DMS53 treated with DMSO at 0.1 percent for 48 hours (cell line): ENCODE data around the gene PIP4K2C.

ENCODE experiments used
- DNase-seq: peaks from one replicate; lab custom pipeline; 2025; ENCODE audit not compliant: unreplicated experiment; lab: John Stamatoyannopoulos, UW

PIP4K2C gene

DNA sequence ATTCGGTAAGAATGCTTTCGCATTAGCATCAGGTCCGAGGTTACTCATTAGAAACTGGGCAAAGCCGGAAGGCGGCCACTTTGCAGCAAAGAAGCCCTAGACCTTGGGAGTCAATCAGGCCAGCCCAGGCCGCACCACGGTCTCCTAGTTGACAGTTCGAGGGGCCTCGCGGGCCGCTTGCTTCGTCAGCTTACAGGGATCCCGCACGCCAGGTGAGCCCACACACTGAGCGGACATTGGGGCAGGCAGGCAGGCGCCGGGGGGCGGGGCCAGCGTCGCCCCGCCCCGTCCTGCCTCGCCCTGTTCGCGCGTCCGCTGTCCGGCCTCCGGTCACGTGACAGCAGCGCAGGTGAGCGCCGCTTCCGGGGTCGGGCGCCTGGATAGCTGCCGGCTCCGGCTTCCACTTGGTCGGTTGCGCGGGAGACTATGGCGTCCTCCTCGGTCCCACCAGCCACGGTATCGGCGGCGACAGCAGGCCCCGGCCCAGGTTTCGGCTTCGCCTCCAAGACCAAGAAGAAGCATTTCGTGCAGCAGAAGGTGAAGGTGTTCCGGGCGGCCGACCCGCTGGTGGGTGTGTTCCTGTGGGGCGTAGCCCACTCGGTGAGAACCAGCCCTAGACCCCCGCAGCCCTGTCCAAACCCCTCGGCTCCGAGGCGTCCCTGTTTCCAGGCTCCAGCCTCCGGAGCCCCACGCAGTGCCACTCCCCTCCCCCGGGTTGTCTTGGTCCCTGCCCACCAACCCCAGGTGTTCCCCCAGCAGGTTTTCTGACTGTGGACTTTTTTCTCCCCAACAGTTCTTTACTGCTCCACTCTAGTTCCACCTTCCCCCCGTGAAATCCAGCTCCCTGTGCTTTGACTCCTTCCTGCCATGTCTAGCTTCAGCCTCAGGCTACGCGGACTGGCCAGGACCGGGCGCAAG is at the start of gene PIP4K2C:
PIP4K2C (plus strand) TSS at position 329 of the 918 bp plus-strand sequence; CDS start at position 427, 98 bp downstream.
- peak; percentile 82 for DNase-seq

DNA sequence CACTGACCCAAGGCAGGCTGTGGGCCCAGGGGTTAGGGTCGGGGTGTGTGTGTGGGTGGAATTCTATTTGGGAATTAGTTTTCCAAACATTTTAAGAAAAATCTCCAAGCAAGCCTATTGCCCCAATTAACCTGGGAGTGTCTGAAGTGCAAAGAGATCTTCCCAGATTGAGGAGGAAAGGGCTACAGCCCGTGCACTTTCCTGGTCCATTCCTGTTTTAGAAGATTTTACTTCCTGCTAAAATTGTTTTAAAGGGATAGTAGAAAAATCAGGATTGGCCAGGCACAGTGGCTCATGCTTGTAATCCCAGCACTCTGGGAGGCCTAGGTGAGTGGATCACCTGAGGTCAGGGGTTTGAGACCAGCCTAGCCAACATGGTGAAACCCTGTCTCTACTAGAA is 49.3 kb upstream of the PIP4K2C start:
- no peak for DNase-seq

DNA sequence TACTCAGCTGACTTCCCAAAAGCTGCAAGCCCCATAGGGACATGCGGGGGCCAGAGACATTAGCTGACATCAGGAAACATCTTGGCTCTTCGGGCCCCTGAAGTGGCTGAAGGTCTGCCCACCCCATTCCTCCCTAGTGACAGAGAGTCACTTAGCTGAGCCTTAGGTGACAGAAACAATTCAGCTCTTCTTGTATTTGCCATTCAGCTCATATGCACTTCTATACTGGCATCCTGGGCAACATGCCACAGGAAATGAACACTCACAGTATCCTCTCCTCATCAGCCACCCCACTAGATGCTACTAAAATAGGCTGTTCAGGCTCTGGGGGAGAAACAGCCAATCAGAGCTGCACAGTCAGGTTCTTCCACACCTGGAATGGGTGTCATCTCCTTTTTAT is 47.4 kb upstream of the PIP4K2C start:
- DNase-seq, result no peak

DNA sequence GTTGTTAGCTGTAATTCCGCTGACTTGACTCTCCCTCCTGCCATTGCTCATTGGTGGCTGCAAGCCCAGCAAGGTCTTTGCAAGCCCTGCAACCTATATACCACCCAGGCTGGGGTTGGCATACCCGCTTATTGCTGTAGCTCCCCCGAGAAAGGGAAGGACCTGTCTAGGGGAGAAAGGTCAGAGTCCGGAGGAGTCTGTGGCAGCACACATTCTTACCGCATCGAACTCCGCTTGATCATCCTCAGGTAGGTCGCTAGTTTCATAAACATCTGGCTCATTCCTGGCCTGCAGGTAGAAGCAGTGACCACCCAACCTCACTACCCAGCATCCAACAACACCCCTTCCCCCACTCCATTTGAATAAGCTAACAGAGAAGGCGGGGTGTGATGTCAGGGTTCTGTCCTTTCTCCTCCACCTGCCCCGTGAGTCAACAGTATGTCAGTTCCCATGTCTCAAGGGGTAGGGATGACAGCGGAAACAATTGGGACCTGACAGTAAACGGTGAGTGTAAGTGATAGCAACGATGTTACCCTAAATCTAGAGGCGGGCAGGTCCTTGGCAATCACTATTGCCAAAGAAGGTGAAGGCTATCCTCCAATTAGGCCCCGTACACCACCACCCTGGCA is 45.1 kb upstream of the PIP4K2C start:
- DNase-seq, result peak; percentile 63

DNA sequence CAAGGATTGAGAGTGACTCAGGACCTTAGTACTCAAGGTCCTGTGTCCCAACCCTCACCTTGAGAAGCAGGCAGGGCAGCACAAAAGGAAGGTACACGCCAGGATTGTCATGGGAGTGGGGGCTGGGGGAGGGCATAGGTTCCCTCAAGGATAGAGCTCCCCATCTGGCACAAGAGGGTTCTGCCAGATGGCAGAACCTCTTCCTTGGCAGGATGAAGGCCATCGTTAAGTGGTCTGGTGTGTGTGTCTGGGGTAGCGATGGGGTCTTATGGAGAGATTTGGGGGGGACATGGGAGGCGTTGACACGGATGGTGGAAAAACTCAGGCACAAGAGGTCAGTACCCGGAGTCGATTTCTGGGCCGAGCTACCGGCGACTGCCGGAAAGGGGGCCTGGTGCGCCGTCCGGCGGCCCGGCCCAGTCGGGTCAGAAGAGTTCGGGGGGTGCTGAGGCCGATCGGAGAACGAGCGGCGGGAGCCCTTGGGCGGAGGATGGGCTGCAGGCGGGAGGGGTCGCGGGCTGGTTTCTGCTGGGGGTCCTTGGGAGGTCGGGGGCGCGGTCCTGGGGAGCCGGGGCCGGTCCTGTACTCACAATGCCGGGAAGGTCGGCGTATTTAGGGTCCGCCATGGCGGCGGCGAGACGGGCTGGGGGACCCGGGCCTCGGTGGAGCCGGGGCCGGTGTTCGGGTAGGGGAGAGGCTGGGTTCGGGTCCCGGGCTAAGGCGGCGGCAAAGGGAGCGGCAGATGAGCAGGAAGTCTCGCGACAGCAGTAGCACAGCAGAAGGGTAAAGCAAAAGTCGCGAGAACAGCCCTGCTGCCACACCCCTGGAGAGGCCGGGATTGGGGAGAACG is 44.3 kb upstream of the PIP4K2C start, which contains the start of gene DCTN2:
DCTN2 (minus strand) TSS at position 755 of the 850 bp plus-strand sequence; CDS start at position 626, 129 bp downstream.
- peak; percentile 99 for DNase-seq

DNA sequence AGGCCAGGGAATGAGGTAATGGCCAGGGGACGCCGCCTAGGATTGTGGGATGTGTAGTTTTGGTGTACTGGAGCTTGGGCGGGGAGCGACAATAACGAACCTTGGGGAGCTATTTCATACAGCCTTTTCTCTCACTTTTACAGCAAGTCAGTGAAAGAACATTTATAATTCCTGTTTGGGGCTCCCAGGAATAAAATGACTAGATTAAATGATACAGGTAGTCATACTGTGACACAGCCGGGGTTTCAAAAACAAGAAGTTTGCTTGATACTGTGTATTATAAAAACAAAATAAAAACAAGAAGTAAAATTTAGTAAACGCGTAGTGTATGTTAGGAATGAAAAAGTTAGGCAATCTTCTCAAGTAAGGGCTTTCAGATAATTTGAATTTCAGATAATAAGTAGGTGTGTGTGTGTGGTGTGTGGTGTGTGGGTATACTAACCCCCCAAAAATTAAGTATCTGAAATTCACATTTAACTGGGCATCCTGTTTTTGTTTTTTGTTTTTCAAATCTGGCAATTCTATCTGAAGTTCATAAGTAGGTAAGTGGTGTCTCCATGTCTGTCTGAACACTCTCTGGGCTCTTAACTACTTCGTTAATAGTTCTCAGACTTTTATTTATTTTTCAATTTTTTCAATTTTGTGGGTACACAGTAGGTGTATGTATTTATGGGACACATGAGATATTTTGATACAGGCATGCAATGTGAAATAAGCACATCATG is 43.5 kb upstream of the PIP4K2C start:
- DNase-seq, result no peak

DNA sequence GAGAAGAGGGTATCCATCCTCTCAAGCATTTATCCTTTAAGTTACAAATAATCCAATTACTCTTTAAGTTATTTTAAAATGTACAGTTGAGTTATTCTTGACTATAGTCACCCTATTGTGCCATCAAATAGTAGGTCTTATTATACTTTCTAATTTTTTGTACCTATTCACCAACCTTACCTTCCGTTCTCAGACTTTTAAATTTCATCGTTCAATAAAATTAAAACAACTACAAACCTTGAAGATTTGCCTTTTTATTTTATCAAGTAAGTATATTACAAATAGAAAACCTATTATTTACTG is 43.0 kb upstream of the PIP4K2C start:
- no peak for DNase-seq

DNA sequence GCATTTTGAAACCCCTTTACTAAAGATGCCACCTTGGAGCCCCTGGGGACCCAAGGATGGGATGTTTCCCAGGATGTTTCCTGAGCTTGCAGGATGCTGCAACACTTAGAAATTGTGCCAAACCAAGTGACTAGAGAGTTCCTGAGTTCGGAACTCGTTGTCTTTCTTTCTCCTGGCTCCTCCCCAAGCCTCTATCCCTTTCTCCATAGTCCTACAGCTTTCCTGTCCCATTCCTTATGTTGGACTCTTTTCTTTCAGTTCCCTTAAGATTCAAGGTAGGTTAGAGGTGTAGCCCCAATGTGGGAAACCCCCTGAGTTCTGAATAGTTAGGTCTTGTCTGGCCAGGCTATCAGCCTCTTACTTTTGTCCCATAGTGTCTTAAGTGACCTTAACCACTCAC is 42.5 kb upstream of the PIP4K2C start:
- no peak for DNase-seq

DNA sequence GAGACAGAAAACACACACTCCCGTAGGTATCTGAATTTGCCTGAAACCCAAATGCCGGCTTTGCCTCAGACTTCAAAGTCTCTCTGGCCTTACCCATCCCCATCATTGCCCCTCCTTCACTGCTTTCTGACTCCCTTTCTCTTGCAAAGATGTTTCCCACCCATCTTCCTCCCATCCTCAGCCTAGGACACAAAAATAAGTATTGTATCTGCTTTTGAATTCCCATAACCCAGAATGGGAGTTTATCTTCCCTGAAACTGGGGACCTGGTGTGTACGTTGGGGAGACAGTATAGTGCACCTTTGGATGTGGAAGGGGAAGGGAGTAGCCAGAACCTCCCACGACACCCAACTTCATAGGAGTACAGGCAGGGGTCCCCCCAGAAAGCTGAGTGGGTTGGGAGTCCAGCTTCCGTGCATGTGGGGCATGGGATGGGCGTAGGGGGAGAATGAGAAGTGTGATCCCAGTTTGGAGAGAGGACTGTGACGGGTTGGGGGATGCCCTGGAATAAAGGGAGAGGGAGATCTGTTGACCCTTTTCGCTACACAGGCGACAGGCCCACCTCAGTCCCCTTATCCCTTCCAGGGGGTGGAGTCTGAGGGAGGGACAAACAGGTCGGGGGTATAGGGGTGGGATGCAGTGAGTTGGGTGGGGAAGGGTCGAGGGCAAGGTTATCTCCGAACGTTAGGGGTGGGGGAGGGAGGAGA is 41.6 kb upstream of the PIP4K2C start:
- DNase-seq, result no peak

DNA sequence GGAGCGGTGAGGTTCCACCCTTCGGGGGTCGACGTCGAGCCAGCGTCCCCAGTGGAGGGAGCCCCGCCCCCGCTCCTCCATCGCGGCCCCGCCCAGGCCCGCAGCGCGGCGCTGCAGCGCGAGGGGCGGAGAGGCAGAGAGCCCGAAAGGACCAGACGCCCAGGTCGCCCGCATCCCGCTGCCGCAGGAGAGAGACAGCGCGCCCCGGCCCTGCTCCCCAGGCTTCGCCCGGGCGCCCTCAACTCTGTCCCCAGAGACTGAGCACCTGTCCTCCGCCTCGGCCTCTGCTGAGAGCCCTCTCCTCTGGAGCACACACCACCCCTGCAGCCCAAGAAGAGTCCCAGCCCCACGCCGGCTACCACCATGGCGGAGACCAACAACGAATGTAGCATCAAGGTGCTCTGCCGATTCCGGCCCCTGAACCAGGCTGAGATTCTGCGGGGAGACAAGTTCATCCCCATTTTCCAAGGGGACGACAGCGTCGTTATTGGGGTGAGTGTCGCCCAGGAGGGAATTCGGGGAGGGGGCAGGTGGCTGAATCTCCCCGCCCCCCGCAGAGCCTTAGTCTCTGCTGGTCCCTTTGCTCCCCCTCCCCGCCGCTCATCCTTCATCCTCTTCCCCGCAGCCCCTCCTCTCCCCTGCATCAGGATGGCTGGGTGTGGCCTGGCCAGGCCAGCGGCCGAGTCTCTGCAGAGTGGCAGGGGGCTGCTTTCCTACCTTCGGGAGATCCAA is 40.9 kb upstream of the PIP4K2C start, which contains the start of gene KIF5A:
KIF5A (plus strand) TSS at position 136 of the 732 bp plus-strand sequence; CDS start at position 364, 228 bp downstream.
- no peak for DNase-seq

DNA sequence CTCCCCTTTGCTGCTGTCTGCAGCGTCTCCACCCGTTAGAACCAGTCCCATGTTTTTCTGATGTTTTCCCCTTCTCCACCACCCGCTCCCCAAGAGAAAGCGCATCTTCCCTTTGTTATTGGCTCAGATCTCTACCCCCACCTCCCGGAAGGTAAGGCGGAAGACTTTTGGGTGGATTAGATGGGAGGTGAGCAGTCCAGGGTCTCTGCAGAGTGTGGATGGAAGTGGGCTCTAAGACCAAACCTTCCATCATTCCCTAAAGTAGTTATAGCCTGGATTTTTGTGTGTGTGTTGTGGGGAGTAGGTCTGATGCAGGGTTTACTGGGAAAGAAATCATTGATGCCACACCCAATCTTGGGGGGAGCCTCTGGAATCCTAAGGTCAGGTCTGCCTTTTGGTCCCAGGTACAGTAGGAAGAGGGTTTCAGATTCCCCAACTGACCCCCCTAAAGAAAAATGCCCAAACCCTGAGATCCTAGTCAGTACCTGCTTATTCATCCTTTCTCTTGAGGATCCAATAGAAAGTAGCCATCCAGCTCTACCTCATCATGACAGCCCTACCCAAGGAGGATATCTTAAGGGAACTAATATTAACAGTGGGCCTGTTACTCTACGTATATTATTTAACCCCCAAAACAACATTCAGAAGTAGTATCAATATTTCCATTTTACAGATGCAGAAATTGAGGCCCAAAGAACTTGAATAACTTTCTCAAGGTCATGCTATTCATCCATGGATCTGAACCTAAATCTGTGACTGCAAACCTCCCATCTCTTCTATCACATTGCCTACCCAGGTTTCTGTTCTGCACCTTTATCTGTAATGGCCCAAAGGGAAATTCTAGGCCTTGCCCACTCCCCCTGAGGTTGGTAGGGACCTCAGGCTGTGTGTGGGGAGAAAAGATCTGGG is 40.1 kb upstream of the PIP4K2C start:
- DNase-seq, result no peak

DNA sequence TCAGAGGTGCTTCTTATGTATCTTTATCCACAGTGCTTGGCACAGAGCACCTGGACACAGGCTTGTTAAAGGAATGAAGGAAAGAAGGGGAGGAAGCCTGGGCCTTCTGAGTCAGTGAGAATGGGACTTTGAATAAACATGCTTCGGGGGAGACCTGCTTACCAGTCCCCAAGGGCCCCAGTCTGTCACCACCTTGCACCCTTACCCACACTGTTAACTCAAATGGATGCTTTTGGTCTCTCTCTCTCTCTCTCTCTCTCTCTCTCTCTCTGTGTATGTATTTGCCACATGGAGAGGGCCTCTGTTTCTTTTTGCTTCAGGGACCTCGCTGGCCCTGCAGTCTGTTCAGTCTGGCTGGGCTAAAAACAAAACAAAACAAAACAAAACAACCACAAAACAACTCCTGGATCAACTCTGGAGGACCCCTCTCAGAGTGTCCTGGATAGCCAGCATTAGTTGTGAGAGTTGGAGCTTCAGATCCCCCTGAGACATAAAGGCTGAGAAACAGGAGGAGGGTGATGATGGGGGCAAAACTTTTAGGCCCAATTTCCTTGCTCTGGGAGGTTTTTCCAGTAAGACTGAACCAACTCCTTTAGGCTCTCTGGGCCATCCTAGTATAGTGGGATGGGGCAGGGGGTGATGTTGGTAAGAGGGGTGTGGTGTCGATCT is 39.2 kb upstream of the PIP4K2C start:
- no peak for DNase-seq

DNA sequence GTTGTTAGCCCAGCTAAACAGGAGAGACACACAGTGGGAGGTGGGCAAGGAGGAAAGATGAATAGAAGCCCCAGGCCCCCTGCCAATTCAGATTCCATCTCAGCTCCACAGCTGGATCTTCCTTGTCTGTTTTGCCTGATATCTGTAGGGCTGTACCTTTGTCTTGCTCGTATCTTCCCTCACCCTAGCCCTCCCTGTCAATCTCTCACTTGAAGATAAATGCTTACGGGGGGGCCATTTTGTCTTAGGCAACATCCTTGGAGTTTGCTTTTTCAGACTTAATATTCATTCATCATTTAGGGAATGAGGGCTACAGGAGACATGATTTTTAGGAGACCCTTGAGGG is 38.7 kb upstream of the PIP4K2C start:
- no peak for DNase-seq

DNA sequence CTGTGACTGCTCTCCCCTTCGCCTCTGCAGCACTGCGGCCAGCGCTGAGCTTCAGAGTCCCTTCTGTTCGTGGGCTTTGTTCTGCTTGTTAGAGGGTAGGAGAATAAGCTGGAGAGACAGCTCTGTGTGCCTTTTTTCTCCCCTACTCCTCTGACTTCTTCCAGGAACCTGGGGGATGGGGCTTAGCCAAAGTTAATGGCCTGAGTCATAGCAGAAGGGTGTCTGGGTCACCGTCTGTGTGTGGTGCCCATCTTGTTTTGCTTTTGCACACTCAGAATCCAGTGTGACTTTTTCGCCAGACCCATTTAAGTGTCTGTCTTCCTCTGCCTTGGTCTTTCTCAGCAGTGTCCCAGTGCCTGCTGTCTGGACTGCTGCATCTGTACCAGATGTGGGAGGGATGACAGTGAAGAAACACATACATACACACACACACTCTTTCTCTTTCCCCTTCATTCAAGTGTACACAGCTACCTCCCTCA is 38.1 kb upstream of the PIP4K2C start:
- no peak for DNase-seq

DNA sequence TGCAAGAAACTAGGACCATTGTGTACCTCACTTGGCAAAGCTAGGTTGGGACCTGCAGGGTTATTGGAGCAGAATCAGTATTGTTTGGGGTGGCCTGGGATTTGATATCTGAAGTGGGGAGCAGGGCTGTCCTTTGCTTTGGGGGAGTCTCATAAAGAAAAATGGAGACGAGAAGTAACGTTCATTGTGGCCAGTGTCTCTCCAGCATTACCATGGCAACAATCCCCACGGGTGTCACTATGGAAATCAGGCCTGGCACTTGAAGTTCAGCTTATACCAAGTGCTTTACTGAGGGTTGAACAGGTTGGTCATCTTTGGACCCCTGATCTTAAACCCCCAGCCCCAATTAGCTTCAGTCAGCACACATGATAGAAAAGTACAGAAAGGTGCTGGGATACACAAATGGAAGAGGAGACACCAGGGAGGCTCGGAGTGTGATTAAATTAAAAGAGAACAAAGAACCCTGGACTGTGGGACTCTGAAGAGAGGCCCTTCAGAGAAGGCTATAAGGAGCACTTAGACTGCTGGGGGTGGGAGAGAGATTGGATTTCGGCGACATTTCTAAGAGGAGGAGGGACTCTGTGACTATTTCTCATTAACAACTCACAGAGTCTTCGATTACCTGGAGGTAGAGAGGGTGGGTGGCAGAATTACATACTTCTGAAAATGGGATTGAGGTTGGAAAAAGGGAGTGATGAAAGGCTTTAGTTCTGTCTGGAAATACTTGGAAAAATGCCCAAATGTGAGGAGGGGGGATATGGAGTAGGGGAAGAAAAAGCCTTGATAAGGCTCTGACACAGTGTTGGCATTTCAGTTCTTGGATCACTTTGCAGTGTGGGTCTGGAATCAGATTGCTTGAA is 37.4 kb upstream of the PIP4K2C start:
- no peak for DNase-seq

DNA sequence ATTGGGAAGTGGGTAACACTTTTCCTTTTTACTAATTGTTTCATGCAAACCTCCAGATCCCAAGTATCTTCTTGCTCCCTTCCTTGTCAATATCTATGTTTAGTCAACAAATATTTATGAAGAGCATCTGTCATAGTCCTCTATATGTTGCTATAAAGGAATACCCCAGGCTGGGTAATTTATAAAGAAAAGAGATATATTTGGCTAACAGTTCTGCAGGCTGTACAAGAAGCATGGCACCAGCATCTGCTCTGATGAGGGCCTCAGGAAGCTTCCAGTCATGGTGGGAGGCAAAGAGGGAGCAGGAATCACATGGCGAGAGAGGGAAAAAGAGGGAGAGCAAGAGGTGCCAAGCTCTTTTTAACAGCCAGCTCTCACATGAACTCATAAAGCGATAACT is 36.5 kb upstream of the PIP4K2C start:
- no peak for DNase-seq

DNA sequence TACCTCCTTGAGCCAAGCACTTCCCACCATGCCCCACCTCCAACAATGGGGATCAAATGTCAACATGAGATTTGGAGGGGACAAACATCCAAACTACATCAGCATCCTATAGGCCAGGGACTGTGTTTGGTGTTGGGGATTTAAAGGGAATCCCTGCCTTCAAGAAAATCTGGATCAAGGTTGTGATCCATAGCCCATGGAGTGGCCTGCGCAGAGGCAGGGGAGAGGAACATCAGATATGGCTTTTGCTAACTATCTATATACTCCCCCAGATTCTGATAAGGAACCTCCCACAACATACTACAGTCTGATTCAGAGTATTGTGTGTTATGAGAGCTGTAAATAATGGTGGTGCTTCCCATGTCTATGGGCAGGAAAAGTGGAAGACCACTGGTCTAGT is 36.1 kb upstream of the PIP4K2C start:
- no peak for DNase-seq
